Coronary artery (tissue), 2 donors: ENCODE data around the gene PCYT2.
A peak's percentile ranks its signal among the peaks of the same experiment; 100 is the strongest.

Source experiments
- DNase-seq: peaks from one replicate; pipeline ENCODE4 v3.0.0-alpha.2; 2017; ENCODE audit warnings: low spot score
- H3K27ac ChIP-seq, 2 donors: fragments of 200-600 bp; sonication (generic); one replicate each; pipeline ENCODE4 v1.5.1; 2016 to 2019
- H3K4me3 ChIP-seq: fragments of 200-600 bp; sonication (generic); 2 replicates; pipeline ENCODE4 v1.5.1; 2016; ENCODE audit warnings: mild to moderate bottlenecking, moderate library complexity
- CTCF ChIP-seq: fragments of 200-600 bp; sonication (generic); IDR thresholded peaks from one replicate; pipeline ENCODE4 v1.5.1; 2019; ENCODE audit warnings: antibody characterized with exemption

The PCYT2 gene

GRCh38 chr17:81895400-81895799, 15.8 kb downstream of the PCYT2 start:
- H3K4me3 ChIP-seq = no peak overlapping the region
- no peak overlapping the region for H3K27ac ChIP-seq
- no peak for TF ChIP-seq CTCF
- DNase-seq = no peak

GRCh38 chr17:81891303-81891552, 20.0 kb downstream of the PCYT2 start:
- peak overlapping the region in 1 of 2 donors; percentile 99 for H3K27ac ChIP-seq
- DNase-seq = no peak
- TF ChIP-seq CTCF = no peak
- H3K4me3 ChIP-seq = peak overlapping the region; percentile 100

- Histone ChIP-seq H3K27ac (peak overlapping the region in 1 of 2 donors; percentile 99), H3K4me3 (peak overlapping the region; percentile 100)
- DNase-seq = no peak
- no peak for TF ChIP-seq CTCF
Observed at GRCh38 chr17:81890447-81891302, 20.5 kb downstream of the PCYT2 start.

GRCh38 chr17:81889602-81890001, 21.6 kb downstream of the PCYT2 start:
- no peak for TF ChIP-seq CTCF

GRCh38 chr17:81888988-81889595, 22.1 kb downstream of the PCYT2 start:
- H3K27ac ChIP-seq = no peak overlapping the region
- H3K4me3 ChIP-seq = no peak overlapping the region
- TF ChIP-seq CTCF = no peak
- DNase-seq = no peak

More at GRCh38 chr17:81889602-81890001, 21.6 kb downstream of the PCYT2 start:
- no peak overlapping the region for H3K27ac ChIP-seq
- no peak for DNase-seq
- H3K4me3 ChIP-seq = no peak overlapping the region

GRCh38 chr17:81888105-81888987, 22.9 kb downstream of the PCYT2 start:
- Histone ChIP-seq H3K4me3 (no peak overlapping the region), H3K27ac (no peak overlapping the region)
- DNase-seq = no peak
- no peak for TF ChIP-seq CTCF
